ENCODE results near the gene PLEKHA7.

DNA sequence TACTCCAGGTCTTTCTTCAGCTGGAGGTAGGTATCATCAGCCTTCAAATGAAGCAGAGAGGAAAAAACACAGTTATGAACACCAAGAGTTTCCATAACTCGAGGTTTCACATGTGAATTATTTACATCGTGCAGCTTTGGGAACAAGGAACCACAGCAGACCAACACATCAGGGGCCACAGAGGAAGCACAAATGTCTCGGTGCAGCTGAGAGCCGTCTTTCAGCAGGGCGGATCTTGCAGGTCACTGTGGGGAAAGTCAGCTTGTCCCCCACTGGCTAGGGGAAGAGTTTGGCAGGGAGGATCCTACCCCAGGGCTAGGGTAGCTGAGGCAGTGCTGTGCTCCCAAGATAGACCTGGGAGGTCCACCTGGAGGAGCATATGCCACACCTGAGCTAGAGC, 201.1 kb downstream of the PLEKHA7 start:
- TF ChIP-seq, protein P1, sequence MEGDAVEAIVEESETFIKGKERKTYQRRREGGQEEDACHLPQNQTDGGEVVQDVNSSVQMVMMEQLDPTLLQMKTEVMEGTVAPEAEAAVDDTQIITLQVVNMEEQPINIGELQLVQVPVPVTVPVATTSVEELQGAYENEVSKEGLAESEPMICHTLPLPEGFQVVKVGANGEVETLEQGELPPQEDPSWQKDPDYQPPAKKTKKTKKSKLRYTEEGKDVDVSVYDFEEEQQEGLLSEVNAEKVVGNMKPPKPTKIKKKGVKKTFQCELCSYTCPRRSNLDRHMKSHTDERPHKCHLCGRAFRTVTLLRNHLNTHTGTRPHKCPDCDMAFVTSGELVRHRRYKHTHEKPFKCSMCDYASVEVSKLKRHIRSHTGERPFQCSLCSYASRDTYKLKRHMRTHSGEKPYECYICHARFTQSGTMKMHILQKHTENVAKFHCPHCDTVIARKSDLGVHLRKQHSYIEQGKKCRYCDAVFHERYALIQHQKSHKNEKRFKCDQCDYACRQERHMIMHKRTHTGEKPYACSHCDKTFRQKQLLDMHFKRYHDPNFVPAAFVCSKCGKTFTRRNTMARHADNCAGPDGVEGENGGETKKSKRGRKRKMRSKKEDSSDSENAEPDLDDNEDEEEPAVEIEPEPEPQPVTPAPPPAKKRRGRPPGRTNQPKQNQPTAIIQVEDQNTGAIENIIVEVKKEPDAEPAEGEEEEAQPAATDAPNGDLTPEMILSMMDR (IDR thresholded peaks at IDR 0.05; ENCODE audit: control extremely low read depth in 1 of 3, insufficient read depth in 1 of 3, low read depth in 1 of 3, low read length in 3 of 3) = no peak
- TF ChIP-seq, protein P2, sequence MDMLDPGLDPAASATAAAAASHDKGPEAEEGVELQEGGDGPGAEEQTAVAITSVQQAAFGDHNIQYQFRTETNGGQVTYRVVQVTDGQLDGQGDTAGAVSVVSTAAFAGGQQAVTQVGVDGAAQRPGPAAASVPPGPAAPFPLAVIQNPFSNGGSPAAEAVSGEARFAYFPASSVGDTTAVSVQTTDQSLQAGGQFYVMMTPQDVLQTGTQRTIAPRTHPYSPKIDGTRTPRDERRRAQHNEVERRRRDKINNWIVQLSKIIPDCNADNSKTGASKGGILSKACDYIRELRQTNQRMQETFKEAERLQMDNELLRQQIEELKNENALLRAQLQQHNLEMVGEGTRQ (IDR thresholded peaks at IDR 0.05; ENCODE audit: low read length) = no peak
